ENCODE results near the gene ACOT8.
"Not testable (repeated sequence)": the region's sequence is repeated elsewhere in the genome, so short reads cannot be mapped to it uniquely, and the experiment has no call there.

ACOT8 gene

GRCh38 chr20:45902199-45902701 is 45.1 kb upstream of the ACOT8 start:
- no peaks in the 10 kb centered on the region for H3K9me3 ChIP-seq (replicated peaks; ENCODE audit: insufficient read depth, low read length)
- no peaks in the 10 kb centered on the region for H3K4me1 ChIP-seq (ENCODE audit: low read length)
- H3K9ac ChIP-seq (ENCODE audit: low read length): no peak overlapping the region
- no peaks in the 10 kb centered on the region for H3K9me2 ChIP-seq (replicated peaks; ENCODE audit: insufficient read depth, low read length)
- no peaks in the 10 kb centered on the region for H3K79me2 ChIP-seq (ENCODE audit: low read length)
- H3K36me3 ChIP-seq (replicated peaks; ENCODE audit: insufficient read depth, low read length): no peaks in the 10 kb centered on the region
- no peak overlapping the region for H3K4me2 ChIP-seq (ENCODE audit: low read depth, low read length)
- no peaks in the 10 kb centered on the region for H3K27me3 ChIP-seq (replicated peaks; ENCODE audit: insufficient read depth, low read length)
- no peaks in the 10 kb centered on the region for H3F3A ChIP-seq (ENCODE audit: insufficient read depth, low read length)
- H3K27ac ChIP-seq (ENCODE audit: low read length): no peak overlapping the region
- no peak overlapping the region for H3K4me3 ChIP-seq (ENCODE audit: low read length)
- no peak overlapping the region for H2AFZ ChIP-seq (ENCODE audit: low read length)
- no peak for TF ChIP-seq CTCF (IDR thresholded peaks at IDR 0.05; ENCODE audit: low read length)
- no peak for TF ChIP-seq EZH2 (optimal IDR thresholded peaks at IDR 0.05; ENCODE audit: low read depth, low read length)
- no peak for TF ChIP-seq EZH2phosphoT487 (IDR thresholded peaks at IDR 0.05; ENCODE audit: low read length)
- no peak for DNase-seq
- H4K20me1 ChIP-seq (ENCODE audit: insufficient read depth, low read length): no peaks in the 10 kb centered on the region

GRCh38 chr20:45901332-45901731 is 44.1 kb upstream of the ACOT8 start:
- not testable (repeated sequence) for H3K9me3 ChIP-seq (replicated peaks; ENCODE audit: insufficient read depth, low read length); H3K79me2 ChIP-seq (ENCODE audit: low read length); H2AFZ ChIP-seq (ENCODE audit: low read length); H3K9me2 ChIP-seq (replicated peaks; ENCODE audit: insufficient read depth, low read length); H3K9ac ChIP-seq (ENCODE audit: low read length); H3K4me1 ChIP-seq (ENCODE audit: low read length); H3K4me2 ChIP-seq (ENCODE audit: low read depth, low read length); H3K27me3 ChIP-seq (replicated peaks; ENCODE audit: insufficient read depth, low read length); H4K20me1 ChIP-seq (ENCODE audit: insufficient read depth, low read length); H3F3A ChIP-seq (ENCODE audit: insufficient read depth, low read length); H3K36me3 ChIP-seq (replicated peaks; ENCODE audit: insufficient read depth, low read length); H3K4me3 ChIP-seq (ENCODE audit: low read length); H3K27ac ChIP-seq (ENCODE audit: low read length); DNase-seq

- no peak overlapping the region for H2AFZ ChIP-seq (ENCODE audit: low read length)
- no peaks in the 10 kb centered on the region for H3F3A ChIP-seq (ENCODE audit: insufficient read depth, low read length)
- no peaks in the 10 kb centered on the region for H3K27me3 ChIP-seq (replicated peaks; ENCODE audit: insufficient read depth, low read length)
- no peaks in the 10 kb centered on the region for H3K4me1 ChIP-seq (ENCODE audit: low read length)
- no peak overlapping the region for H3K9ac ChIP-seq (ENCODE audit: low read length)
- no peak overlapping the region for H3K27ac ChIP-seq (ENCODE audit: low read length)
- H3K79me2 ChIP-seq (ENCODE audit: low read length): peaks cover 5% of the 10 kb centered on the region; the same call in 1 of the 2 replicates
- H3K4me3 ChIP-seq (ENCODE audit: low read length): no peak overlapping the region
- no peaks in the 10 kb centered on the region for H3K36me3 ChIP-seq (replicated peaks; ENCODE audit: insufficient read depth, low read length)
- no peaks in the 10 kb centered on the region for H3K9me2 ChIP-seq (replicated peaks; ENCODE audit: insufficient read depth, low read length)
- TF ChIP-seq EZH2phosphoT487 (IDR thresholded peaks at IDR 0.05; ENCODE audit: low read length) (no peak), CTCF (IDR thresholded peaks at IDR 0.05; ENCODE audit: low read length) (no peak), EZH2 (optimal IDR thresholded peaks at IDR 0.05; ENCODE audit: low read depth, low read length) (no peak)
- no peaks in the 10 kb centered on the region for H3K9me3 ChIP-seq (replicated peaks; ENCODE audit: insufficient read depth, low read length)
- no peak for DNase-seq
- H4K20me1 ChIP-seq (ENCODE audit: insufficient read depth, low read length): no peaks in the 10 kb centered on the region
- no peak overlapping the region for H3K4me2 ChIP-seq (ENCODE audit: low read depth, low read length)
Measured at GRCh38 chr20:45899046-45899835, 42.0 kb upstream of the ACOT8 start.

- no peaks in the 10 kb centered on the region for H3K4me1 ChIP-seq (ENCODE audit: low read length)
- TF ChIP-seq EZH2 (optimal IDR thresholded peaks at IDR 0.05; ENCODE audit: low read depth, low read length) (no peak), EZH2phosphoT487 (IDR thresholded peaks at IDR 0.05; ENCODE audit: low read length) (no peak), CTCF (IDR thresholded peaks at IDR 0.05; ENCODE audit: low read length) (no peak)
Measured at GRCh38 chr20:45898285-45898684, 41.1 kb upstream of the ACOT8 start.

More at GRCh38 chr20:45898285-45898684, 41.1 kb upstream of the ACOT8 start:
- Histone ChIP-seq H3K9me2 (replicated peaks; ENCODE audit: insufficient read depth, low read length) (no peaks in the 10 kb centered on the region), H3K36me3 (replicated peaks; ENCODE audit: insufficient read depth, low read length) (no peaks in the 10 kb centered on the region), H3F3A (ENCODE audit: insufficient read depth, low read length) (peaks cover under 1% of the 10 kb centered on the region; the same call in 1 of the 2 replicates), H3K79me2 (ENCODE audit: low read length) (peaks cover 5% of the 10 kb centered on the region; the same call in 1 of the 2 replicates), H3K27ac (ENCODE audit: low read length) (no peak overlapping the region), H4K20me1 (ENCODE audit: insufficient read depth, low read length) (no peaks in the 10 kb centered on the region), H2AFZ (ENCODE audit: low read length) (no peak overlapping the region), H3K9ac (ENCODE audit: low read length) (no peak overlapping the region), H3K27me3 (replicated peaks; ENCODE audit: insufficient read depth, low read length) (no peaks in the 10 kb centered on the region), H3K4me3 (ENCODE audit: low read length) (no peak overlapping the region), H3K4me2 (ENCODE audit: low read depth, low read length) (no peak overlapping the region), H3K9me3 (replicated peaks; ENCODE audit: insufficient read depth, low read length) (no peaks in the 10 kb centered on the region)
- DNase-seq: no peak

All from MM.1S (cell line).